ENCODE measurements around the gene MTRF1.

MTRF1 gene

GRCh38 chr13:41267106-41267505 lies 3.7 kb upstream of the MTRF1 start:
- DNase-seq (ENCODE audit: extremely low read depth, low read depth): no peak
- H3K4me3 ChIP-seq (replicated peaks; ENCODE audit: low read depth, low read length): no peak overlapping the region
- no peak for TF ChIP-seq CTCF (IDR thresholded peaks at IDR 0.05; ENCODE audit: low read depth, low read length, missing control alignments)

GRCh38 chr13:41259875-41260501 lies 3.4 kb downstream of the MTRF1 start:
- no peak for DNase-seq (ENCODE audit: extremely low read depth, low read depth)
- no peak for TF ChIP-seq CTCF (IDR thresholded peaks at IDR 0.05; ENCODE audit: low read depth, low read length, missing control alignments)
- H3K4me3 ChIP-seq (replicated peaks; ENCODE audit: low read depth, low read length): no peak overlapping the region

DNA sequence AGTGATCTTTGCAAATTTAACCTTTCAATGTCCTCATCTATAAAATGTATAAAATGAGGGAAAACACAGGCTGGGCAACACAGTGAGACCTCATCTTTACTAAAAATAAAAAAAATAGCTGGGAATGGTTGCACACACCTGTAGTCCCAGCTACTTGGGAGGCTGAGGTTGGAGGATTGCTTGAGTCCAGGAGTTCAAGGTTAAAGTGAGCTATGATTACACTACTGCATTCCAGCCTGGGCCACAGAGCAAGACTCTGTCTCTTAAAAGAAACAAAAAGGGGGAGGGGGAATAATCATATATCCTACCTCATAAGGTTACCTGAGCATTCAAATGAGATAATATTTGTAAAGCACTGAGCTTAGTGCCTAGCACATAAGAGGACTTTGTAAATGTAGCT lies 5.8 kb downstream of the MTRF1 start:
- no peak for TF ChIP-seq CTCF (IDR thresholded peaks at IDR 0.05; ENCODE audit: low read depth, low read length, missing control alignments)
- H3K4me3 ChIP-seq (replicated peaks; ENCODE audit: low read depth, low read length): no peak overlapping the region
- DNase-seq (ENCODE audit: extremely low read depth, low read depth): no peak

DNA sequence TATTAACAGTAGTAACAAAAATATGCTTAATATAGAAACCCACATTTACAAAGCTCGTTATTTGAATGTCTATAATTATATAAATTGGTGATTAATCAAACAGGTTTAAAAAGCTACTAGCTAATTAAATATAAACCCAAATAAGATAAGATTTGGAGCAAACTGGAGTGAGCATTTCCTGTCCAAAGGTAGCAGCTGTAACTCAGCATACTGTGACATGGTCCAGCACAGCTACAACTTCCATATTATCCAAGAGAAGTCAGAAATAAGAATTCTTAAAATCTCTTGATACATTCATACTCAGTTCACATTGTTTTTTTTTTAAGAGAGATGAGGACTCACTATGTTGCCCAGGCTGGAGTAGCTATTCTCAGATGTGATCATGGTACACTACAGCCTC lies 8.5 kb downstream of the MTRF1 start:
- no peak for DNase-seq (ENCODE audit: extremely low read depth, low read depth)
- no peak overlapping the region for H3K4me3 ChIP-seq (replicated peaks; ENCODE audit: low read depth, low read length)
- no peak for TF ChIP-seq CTCF (IDR thresholded peaks at IDR 0.05; ENCODE audit: low read depth, low read length, missing control alignments)

DNA sequence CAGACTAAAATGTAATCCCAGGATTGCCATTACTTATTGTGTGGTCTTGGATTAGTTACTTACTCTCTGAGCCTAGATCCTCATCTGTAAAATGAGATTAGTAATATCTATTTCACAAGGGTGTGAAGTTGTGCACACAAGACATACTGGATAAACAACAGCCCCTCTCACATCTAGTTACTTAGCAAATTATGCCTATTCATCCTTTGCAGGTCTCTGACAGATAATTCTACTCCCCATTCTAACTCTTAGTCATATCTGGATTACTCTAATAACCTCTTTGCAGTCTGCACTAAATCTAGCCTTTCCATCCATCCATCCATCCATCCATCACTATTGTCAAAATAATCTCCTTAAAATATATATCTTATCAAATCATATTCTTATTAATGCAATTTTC lies 12.4 kb downstream of the MTRF1 start:
- DNase-seq (ENCODE audit: extremely low read depth, low read depth): no peak
- TF ChIP-seq CTCF (IDR thresholded peaks at IDR 0.05; ENCODE audit: low read depth, low read length, missing control alignments): no peak
- H3K4me3 ChIP-seq (replicated peaks; ENCODE audit: low read depth, low read length): no peak overlapping the region

DNA sequence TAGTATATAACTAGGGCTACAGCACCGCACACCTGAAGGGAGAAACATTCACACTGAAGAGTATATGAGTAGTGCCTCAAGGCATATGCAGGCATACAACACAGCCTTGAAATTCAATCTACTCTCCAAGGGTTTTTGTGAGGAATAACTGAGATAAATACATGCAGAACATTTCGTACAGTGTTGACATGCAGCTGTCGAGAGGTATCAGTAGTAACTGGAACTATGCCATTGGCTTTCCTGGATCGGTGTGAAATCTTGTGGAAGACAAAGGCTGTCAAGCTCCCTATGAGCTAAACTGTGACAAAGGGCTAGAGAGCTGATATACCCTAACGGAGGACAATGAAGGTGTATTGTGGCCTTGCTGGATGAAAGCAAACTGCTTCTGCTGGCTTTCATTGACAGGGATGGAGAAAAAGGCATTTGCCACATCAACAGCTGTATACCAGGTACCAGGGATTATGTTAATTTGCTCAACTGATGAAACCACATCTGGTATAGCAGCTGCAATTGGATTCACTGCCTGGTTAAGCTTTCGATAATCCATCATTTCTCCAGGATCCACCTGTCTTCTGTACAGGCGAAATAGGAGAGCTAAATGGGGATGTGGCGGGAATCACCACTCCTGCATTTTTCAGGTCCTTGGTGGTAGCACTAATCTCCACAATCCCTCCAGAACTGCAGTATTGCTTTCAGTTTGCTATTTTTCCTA lies 16.3 kb downstream of the MTRF1 start:
- TF ChIP-seq CTCF (IDR thresholded peaks at IDR 0.05; ENCODE audit: low read depth, low read length, missing control alignments): no peak
- H3K4me3 ChIP-seq (replicated peaks; ENCODE audit: low read depth, low read length): no peak overlapping the region
- no peak for DNase-seq (ENCODE audit: extremely low read depth, low read depth)
